Stimulated activated CD8-positive, alpha-beta memory T cell treated with anti-CD3 and anti-CD28 coated beads, Interleukin-12 subunit alpha, Interleukin-12 subunit beta, amount 100 ng/mL, for 24 hours (primary cell): ENCODE results near the gene ZMYND11.
"Not testable (repeated sequence)": the region's sequence is repeated elsewhere in the genome, so short reads cannot be mapped to it uniquely, and the experiment has no call there.

ENCODE experiments used
- DNase-seq: peaks from one replicate; pipeline ENCODE4 v3.0.0-alpha.2; 2020; ENCODE audit errors: extremely low read depth

Gene ZMYND11

GRCh38 chr10:244227-244626 is 109.0 kb downstream of the ZMYND11 start:
- DNase-seq, result no peak

- no peak for DNase-seq
These were observed 111.2 kb downstream of the ZMYND11 start for GRCh38 chr10:246431-246830.

DNA sequence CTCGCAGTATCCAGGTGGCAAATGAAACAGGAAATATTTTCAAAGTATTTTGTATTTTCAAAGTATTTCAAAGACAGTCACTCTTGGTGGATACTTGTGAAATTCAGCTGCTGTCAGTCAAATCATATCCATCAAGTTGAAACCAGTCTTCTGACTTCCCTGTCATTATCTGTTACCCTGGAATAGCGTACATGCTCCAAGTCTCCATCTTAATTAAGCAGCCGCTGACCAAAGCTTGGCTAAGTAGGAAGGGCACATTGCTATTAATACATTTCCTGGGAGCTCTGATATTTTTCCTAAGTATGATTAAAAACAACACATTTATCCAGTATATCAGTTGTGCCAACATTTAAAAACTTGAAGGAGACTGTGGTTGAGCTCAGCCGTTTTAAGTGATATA is 112.2 kb downstream of the ZMYND11 start:
- DNase-seq, result no peak

- DNase-seq, result no peak
These were observed 113.1 kb downstream of the ZMYND11 start for GRCh38 chr10:248307-248706.

DNA sequence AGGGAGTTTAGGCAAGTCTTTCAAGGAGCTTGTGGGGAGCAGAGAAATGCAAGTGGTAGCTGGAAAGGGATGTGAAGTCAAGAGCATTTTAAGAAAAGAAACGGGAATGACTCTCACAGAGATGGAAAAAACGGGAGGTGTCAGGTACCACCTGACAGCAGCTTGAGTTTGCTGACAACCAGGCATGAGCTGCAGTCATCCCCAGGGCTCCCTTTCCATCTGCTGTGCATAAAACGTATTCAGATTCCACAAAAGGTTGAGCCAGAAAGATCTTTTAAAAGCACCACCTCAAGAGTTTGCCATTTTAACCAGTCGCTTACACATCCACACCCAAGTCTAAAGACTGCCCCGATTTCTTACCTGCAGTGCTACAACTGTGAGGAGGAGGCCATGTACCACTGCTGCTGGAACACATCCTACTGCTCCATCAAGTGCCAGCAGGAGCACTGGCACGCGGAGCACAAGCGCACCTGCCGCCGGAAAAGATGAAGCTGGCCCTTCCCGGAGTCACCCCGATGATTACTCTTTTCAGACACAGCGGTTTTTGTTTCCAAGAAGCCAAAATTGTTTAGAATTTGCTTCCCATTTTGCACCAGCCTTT is 116.8 kb downstream of the ZMYND11 start:
- DNase-seq, result no peak

- DNase-seq, result no peak
These were observed 125.7 kb downstream of the ZMYND11 start for GRCh38 chr10:260819-261429.

DNA sequence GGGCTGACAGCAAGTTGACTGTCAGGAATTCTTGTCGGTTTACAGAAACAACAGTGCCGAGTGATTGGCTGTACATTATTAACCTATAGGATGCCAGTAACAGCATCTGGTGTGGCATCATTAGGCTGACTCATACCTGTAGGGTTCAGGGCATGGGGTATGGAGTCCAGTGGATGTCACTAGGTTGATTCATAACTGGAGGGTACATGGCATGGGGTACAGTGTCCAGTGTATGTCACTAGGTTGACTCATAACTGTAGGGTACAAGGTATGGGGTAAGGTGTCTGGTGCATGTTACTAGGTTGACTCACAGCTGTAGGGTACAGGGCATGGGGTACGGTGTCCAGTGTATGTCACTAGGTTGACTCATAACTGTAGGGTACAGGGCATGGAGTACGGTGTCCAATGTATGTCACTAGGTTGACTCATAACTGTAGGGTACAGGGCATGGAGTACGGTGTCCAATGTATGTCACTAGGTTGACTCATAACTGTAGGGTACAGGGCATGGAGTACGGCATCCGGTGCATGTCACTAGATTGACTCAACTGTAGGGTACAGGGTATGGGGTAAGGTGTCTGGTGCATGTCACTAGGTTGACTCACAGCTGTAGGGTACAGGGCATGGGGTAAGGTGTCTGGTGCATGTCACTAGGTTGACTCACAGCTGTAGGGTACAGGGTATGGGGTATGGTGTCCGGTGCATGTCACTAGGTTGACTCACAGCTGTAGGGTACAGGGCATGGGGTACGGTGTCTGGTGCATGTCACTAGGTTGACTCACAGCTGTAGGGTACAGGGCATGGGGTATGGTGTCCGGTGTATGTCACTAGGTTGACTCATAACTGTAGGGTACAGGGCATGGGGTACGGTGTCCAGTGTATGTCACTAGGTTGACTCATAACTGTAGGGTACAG is 129.2 kb downstream of the ZMYND11 start:
- not testable (repeated sequence) for DNase-seq

- DNase-seq, result not testable (repeated sequence)
These were observed 129.8 kb downstream of the ZMYND11 start for GRCh38 chr10:265074-265440.

DNA sequence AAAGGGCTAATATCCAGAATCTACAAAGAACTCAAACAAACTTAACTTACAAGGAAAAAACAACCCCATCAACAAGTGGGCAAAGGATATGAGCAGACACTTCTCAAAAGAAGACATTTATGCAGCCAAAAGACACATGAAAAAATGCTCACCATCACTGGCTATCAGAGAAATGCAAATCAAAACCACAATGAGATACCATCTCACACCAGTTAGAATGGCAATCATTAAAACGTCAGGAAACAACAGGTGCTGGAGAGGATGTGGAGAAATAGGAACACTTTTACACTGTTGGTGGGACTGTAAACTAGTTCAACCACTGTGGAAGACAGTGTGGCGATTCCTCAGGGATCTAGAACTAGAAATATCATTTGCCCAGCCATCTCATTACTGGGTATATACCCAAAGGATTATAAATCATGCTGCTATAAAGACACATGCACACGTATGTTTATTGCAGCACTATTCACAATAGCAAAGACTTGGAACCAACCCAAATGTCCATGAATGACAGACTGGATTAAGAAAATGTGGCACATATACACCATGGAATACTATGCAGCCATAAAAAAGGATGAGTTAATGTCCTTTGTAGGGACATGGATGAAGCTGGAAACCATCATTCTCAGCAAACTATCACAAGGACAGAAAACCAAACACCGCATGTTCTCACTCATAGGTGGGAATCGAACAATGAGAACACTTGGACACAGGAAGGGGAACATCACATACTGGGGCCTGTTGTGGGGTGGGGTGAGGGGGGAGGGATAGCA is 130.7 kb downstream of the ZMYND11 start:
- not testable (repeated sequence) for DNase-seq

DNA sequence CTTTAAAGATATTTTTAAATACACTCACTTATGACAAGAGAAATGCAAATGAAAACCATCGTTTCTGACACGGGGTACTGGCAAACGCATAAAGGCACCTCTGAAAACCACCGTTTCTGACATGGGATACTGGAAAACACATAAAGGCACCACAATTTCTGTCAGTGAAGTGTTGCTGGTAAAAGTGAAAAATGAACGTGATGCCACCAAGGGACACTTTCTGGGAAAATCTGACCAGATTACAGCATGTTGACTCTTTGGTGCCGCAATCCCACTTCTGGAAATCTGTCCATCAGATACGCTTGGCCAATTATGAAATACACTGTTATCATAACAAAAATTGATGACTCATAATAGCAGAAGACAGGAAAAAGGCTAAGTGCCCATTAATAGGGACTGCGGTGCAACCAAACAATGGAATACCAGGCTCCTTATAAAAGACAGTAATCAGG is 131.7 kb downstream of the ZMYND11 start:
- DNase-seq, result no peak

DNA sequence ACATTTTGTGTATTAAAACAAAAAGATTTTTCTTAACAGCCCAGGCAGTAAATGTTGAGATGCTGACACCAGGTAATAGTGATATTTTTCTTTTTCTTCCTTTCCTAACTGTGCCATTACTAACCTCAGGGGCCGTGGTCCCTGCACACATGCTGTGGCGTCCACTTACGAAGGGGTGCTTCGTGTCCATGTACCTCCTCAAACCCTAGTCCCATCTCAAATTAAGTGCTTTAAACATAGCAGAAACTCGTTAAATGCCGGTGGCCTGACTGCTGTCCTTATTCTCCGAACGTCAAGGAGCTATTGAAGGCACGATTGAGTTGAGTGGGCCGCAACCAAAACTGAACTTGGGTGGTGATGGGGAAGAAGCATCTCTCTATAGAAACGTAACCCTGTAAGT is 132.4 kb downstream of the ZMYND11 start:
- no peak for DNase-seq

DNA sequence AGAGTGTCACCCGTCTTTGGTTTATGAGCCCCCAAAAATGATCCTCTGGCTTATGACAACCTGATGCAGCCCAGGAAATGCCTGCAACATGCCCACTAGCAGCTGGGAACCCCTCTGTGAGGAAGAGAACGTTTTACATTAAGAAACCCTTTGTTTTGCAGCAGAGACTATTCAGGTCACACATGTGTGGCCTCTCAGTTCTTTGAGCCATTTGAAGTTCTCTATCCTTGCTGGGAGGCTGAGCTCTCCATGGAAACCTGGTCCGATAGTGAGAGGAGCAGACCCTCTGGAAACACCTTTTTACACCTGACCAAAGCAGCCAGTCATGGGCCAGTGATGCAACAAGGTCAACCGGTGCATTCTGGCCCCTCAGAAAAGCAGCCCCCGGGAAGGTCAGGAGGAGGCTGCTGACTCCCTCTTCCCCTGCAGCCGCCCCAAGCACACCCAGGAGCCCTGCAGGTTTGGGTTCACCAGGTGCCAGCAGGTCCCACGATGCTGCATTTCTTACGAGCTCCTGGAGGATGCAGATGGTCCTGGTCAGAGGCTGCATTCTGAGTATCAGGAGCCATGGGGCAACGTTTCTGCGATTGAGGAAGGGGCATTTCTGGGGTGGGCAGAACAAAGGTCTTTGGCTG is 134.3 kb downstream of the ZMYND11 start:
- no peak for DNase-seq

- DNase-seq, result no peak
These were observed 135.9 kb downstream of the ZMYND11 start for GRCh38 chr10:271201-271600.

- DNase-seq, result no peak
These were observed 136.5 kb downstream of the ZMYND11 start for GRCh38 chr10:271722-272121.

DNA sequence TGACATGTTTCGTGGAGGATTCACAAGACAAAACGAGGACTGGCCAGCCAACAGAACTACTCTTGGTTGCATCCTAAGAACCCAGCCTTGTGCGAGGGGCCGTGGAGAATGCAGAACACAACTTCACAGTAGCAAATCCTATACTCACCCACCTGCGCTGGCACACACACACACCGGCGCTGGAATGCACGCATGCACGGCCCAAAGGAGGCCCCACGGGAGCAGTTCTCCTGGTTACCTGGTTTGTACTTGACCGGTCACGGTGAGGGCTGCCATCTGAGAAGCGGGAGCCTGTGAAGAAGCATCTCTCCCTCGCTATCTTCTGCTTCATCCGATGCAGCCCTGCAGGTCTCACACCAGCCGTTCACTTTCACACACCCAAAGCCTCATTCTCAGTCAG is 137.8 kb downstream of the ZMYND11 start:
- no peak for DNase-seq

DNA sequence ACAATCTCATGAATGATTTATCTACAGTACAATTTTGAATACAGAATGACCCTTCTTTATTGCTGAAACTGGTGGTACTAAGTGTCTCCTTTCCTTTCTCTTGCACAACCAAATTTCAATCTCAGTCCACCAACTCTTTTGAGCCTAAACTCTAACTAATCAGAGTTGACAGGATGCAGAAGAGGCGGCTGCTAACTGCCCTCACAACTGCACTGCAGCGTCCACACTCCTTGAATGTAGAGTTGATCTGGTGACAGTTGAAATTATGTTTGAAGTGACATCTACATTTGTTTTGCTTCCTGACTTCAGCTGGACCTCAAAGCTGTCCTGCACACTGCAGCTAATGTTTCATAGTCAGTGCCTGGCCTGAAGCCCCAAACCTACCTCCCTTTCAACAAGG is 139.6 kb downstream of the ZMYND11 start:
- no peak for DNase-seq

DNA sequence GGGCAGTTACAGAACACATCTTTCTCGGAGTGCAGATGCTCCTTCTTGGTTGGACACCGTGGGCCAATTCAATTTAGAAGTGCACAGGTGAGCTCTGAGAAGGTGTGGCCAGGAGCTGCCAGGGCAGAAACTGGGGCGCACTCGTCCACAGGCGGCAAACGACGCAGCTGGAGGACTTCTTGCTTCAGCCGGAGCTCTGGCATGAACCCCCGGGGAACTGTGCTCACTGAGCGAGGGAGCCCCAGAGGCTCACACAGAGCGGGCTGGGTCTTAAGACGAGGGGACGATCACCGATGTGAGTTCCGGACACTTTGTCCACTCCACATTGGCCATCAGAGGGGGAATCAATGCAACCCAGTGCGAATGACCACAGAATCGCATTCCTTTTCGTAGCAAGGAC is 140.4 kb downstream of the ZMYND11 start:
- no peak for DNase-seq

GRCh38 chr10:277963-278362 is 142.7 kb downstream of the ZMYND11 start:
- DNase-seq, result no peak

GRCh38 chr10:278707-279106 is 143.5 kb downstream of the ZMYND11 start:
- DNase-seq, result no peak

- DNase-seq, result no peak
These were observed 144.0 kb downstream of the ZMYND11 start for GRCh38 chr10:279232-279631.

DNA sequence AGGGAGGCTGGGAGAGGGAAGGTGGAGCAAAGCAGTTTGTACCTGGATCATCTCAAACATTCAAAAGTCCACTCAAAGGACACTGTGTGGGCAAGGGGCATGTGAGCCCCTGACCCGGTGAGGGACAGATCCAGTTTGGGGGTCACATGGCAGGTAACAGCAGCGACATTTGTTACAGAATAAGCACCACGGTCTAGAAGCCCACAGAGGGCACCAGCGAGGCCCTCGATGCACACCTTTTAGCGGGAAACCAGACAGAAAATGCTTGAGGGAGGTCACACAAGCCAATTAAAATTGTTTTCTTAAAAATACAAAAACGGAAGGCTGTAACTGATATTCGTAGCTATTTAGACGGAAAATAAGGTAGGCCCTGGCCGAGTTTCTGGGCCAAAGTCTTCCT is 144.4 kb downstream of the ZMYND11 start:
- DNase-seq, result no peak
